NCI-H187 treated with DMSO at 0.1 percent for 48 hours (cell line): ENCODE results near the gene SLC1A7.
"Not testable (repeated sequence)": the region's sequence is repeated elsewhere in the genome, so short reads cannot be mapped to it uniquely, and the experiment has no call there.

Source experiments
- DNase-seq: peaks from one replicate; lab custom pipeline; 2025; lab: John Stamatoyannopoulos, UW

The SLC1A7 gene

GRCh38 chr1:53142226-53142853, at the start of gene SLC1A7:
Gene SLC1A7, minus strand, starts transcription at chr1:53142638. Its CDS starts 189 bp downstream, at chr1:53142449.
- DNase-seq: no peak

- DNase-seq: no peak
Measured at GRCh38 chr1:53190210-53190611, 47.8 kb upstream of the SLC1A7 start.

GRCh38 chr1:53189061-53189460, 46.6 kb upstream of the SLC1A7 start:
- no peak for DNase-seq

- DNase-seq: no peak
Measured at GRCh38 chr1:53188099-53188498, 45.7 kb upstream of the SLC1A7 start.

- DNase-seq: no peak
Measured at GRCh38 chr1:53187401-53187800, 45.0 kb upstream of the SLC1A7 start.

GRCh38 chr1:53186533-53186932, 44.1 kb upstream of the SLC1A7 start:
- DNase-seq: no peak

GRCh38 chr1:53185955-53186297, 43.5 kb upstream of the SLC1A7 start:
- not testable (repeated sequence) for DNase-seq

GRCh38 chr1:53183095-53183990, 40.9 kb upstream of the SLC1A7 start:
- DNase-seq: no peak

- DNase-seq: no peak
Measured at GRCh38 chr1:53182716-53183094, 40.3 kb upstream of the SLC1A7 start.

GRCh38 chr1:53182111-53182593, 39.7 kb upstream of the SLC1A7 start:
- DNase-seq: peak; percentile 3

GRCh38 chr1:53180951-53181350, 38.5 kb upstream of the SLC1A7 start:
- no peak for DNase-seq

- no peak for DNase-seq
Measured at GRCh38 chr1:53180226-53180625, 37.8 kb upstream of the SLC1A7 start.

GRCh38 chr1:53176452-53177208, 34.2 kb upstream of the SLC1A7 start:
- DNase-seq: no peak

GRCh38 chr1:53174971-53175913, 32.8 kb upstream of the SLC1A7 start:
- DNase-seq: no peak

- no peak for DNase-seq
Measured at GRCh38 chr1:53172426-53173128, 30.1 kb upstream of the SLC1A7 start.

GRCh38 chr1:53166912-53167311, 24.5 kb upstream of the SLC1A7 start:
- DNase-seq: no peak

GRCh38 chr1:53166366-53166765, 23.9 kb upstream of the SLC1A7 start:
- DNase-seq: no peak

GRCh38 chr1:53165408-53165961, 23.0 kb upstream of the SLC1A7 start:
- no peak for DNase-seq

GRCh38 chr1:53163291-53163768, 20.9 kb upstream of the SLC1A7 start:
- DNase-seq: no peak

GRCh38 chr1:53162621-53163020, 20.2 kb upstream of the SLC1A7 start:
- no peak for DNase-seq
